ENCODE data around the gene ZDHHC16.
"Not testable (repeated sequence)": the region's sequence is repeated elsewhere in the genome, so short reads cannot be mapped to it uniquely, and the experiment has no call there.

ZDHHC16 gene

DNA sequence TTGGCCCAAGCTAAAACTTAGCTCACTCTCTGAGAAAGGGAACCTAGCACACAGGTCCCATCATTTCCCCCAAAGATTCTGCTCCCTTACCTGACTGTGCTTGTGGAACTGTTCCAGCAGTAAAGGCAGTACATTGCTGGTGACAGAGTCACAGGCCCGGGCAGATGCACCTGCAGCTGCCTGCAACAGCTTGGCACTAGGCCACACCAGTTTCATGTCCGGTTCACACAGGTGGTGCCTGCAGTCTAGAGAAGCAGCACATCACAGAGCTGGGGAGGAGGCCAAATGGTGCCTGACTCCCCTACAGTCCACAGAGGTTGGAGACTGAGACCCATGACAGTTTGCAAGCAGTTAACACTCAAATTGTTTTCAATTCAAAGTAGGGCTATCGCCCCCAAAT is 22.2 kb downstream of the ZDHHC16 start:
- no peak for DNase-seq (ENCODE audit: low read depth, low spot score)
- TF ChIP-seq, protein P1, sequence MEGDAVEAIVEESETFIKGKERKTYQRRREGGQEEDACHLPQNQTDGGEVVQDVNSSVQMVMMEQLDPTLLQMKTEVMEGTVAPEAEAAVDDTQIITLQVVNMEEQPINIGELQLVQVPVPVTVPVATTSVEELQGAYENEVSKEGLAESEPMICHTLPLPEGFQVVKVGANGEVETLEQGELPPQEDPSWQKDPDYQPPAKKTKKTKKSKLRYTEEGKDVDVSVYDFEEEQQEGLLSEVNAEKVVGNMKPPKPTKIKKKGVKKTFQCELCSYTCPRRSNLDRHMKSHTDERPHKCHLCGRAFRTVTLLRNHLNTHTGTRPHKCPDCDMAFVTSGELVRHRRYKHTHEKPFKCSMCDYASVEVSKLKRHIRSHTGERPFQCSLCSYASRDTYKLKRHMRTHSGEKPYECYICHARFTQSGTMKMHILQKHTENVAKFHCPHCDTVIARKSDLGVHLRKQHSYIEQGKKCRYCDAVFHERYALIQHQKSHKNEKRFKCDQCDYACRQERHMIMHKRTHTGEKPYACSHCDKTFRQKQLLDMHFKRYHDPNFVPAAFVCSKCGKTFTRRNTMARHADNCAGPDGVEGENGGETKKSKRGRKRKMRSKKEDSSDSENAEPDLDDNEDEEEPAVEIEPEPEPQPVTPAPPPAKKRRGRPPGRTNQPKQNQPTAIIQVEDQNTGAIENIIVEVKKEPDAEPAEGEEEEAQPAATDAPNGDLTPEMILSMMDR (IDR thresholded peaks at IDR 0.05; ENCODE audit: low read depth, low read length) = no peak
- in situ Hi-C loops (cut with HindIII; ENCODE audit: low sequenced_read_pairs) = no loop called here
- H3K4me3 ChIP-seq (ENCODE audit: low read depth, low read length) = no peak overlapping the region

DNA sequence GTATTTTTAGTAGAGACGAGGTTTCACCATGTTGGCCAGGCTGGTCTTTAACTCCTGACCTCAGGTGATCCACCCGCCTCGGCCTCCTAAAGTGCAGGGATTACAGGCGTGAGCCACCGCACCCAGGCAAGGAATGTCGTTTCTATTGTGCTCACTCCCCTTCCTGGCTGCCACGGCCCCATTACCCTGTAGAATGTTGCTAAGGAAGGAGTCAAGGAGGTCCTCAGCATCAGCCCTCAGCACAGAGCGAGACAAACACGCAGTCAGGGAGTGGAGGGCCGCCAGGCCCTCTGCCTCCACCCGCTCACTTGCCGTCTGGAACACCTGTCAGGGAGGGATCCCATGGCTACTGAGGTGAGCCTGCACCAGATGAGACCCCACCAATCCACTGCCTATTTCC is 22.8 kb downstream of the ZDHHC16 start:
- DNase-seq (ENCODE audit: low read depth, low spot score); in situ Hi-C loops (cut with HindIII; ENCODE audit: low sequenced_read_pairs); H3K4me3 ChIP-seq (ENCODE audit: low read depth, low read length): not testable (repeated sequence)

DNA sequence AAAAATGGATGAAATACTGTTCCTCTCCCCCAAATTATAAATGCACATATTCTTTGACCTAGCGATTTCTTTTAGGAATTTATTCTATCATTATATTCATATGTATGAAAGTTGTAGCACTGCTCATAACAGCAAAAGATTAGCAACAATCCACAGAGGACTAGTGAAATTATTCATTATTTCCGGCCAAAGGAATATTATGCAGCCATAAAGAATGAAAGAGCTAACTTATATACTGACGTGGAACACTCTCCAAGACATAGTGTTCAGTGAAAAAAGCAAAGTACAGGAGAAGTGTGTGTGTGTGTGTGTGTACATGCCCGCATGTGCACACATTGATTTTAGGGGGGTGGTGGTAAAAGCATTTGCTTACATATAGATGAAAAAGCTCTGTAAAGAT is 28.9 kb downstream of the ZDHHC16 start:
- H3K4me3 ChIP-seq (ENCODE audit: low read depth, low read length) = no peak overlapping the region
- no peak for DNase-seq (ENCODE audit: low read depth, low spot score)
- in situ Hi-C loops (cut with HindIII; ENCODE audit: low sequenced_read_pairs) = no loop called here
- TF ChIP-seq, protein P1 (IDR thresholded peaks at IDR 0.05; ENCODE audit: low read depth, low read length) = no peak

DNA sequence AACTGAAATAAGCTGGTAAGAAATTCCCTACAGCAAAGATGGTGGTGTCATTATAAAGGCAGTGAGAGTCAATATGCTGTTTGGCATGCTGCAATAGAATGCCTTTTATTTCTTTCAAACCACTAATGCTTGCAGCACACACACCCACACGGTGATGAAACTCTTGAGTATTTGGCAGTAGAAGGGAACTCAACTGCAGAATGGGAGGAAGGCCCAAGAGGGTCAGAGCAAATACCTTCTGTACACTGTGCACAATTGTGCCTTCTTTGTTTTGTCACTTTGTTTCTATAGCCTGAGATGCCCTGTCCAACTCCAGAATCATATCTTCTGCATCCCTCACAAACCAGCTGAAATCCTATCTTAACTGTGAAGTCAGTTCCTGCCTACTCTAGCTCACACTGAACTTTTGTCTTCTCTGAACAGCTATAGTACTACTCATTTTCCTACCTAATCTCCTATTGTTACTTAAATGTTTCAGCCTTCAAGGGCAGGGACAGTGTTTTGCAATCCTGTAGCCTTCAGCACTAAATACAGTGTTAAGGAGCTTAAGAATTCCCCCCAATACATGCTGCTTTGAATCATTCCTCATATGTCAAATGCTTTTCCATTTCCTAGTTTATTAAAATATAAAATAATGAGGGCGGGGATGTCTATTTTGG is 30.1 kb downstream of the ZDHHC16 start:
- DNase-seq (ENCODE audit: low read depth, low spot score) = peak; percentile 67
- TF ChIP-seq, protein P1 (IDR thresholded peaks at IDR 0.05; ENCODE audit: low read depth, low read length) = no peak
- in situ Hi-C loops (cut with HindIII; ENCODE audit: low sequenced_read_pairs) = no loop called here

DNA sequence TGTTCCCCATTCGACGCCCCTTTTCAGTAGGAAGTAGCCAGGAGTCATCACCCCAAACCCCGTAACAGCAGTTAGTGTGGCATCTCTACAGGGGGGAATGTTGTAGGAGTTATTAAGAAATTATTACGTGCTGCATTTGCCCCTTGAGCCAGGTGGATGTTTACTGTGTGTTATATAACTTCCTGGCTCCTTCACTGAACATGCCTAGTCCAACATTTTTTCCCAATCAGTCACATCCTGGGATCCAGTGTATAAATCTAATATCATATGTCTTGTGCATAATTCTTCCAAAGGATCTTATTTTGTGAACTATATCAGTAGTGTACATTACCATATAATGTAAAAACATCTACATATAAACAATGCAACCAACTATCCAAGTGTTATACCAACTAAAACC is 33.4 kb downstream of the ZDHHC16 start:
- in situ Hi-C loops (cut with HindIII; ENCODE audit: low sequenced_read_pairs); H3K4me3 ChIP-seq (ENCODE audit: low read depth, low read length); DNase-seq (ENCODE audit: low read depth, low spot score): not testable (repeated sequence)

More for the DNA sequence above, 30.1 kb downstream of the ZDHHC16 start:
- no peak overlapping the region for H3K4me3 ChIP-seq (ENCODE audit: low read depth, low read length)

DNA sequence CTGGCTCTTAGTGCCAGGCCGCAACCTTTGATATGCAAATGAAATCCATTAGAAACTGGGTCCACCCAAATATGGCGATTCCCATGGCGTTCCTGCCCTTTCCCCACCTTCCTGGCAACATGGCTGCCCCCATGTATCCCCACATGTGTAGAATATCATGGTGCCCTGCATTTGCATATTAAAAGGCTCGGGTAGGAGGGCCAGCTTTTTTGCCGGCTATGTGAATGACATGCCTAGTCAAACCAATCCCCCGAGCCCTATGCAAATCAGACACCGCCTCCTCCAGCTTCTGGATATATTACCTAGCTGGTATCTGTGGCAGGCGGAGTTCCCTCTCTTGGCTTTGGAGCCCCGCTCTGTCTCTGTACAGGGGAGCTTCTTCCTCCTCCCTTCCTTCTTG is 34.0 kb downstream of the ZDHHC16 start:
- in situ Hi-C loops (cut with HindIII; ENCODE audit: low sequenced_read_pairs) = no loop called here
- TF ChIP-seq, protein P1 (IDR thresholded peaks at IDR 0.05; ENCODE audit: low read depth, low read length) = no peak
- DNase-seq (ENCODE audit: low read depth, low spot score) = no peak
- H3K4me3 ChIP-seq (ENCODE audit: low read depth, low read length) = no peak overlapping the region

DNA sequence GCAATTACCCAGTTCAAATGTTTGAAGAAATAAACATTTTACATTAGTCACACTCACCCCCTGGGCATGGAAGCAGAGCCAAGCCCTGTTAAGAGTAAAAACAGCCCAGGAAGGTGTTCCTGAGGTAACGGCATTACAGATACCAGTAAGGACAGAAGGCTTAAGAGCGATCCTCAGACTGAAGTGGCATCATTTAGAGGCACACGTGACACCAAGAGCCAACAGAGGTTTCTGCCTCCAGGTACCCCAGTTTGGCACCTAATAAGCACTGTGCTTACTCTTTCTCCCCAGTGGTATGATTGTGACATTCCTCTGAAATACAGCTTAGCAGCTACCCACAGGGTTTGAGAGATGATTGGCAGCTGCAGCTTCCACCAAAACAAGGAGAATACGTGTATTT is 35.1 kb downstream of the ZDHHC16 start:
- TF ChIP-seq, protein P1 (IDR thresholded peaks at IDR 0.05; ENCODE audit: low read depth, low read length) = no peak

DNA sequence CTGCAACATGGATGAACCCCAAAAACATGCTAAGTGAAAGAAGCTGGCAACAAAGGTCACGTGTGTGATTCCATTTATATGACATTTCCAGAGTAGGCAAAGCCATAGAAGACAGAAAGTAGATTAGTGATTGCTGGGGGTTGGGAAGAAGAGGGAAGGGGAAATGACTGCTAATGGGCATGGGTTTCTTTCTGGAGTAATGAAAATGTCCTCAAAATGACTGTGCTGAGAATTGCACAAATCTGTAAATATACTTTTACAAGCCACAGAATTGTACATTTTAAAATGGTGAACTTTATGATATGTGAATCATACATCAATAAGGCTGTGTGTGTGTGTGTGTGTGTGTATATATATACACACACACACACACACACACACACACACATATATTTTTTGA is 36.4 kb downstream of the ZDHHC16 start:
- in situ Hi-C loops (cut with HindIII; ENCODE audit: low sequenced_read_pairs) = no loop called here
- H3K4me3 ChIP-seq (ENCODE audit: low read depth, low read length) = no peak overlapping the region

More for the DNA sequence above, 35.1 kb downstream of the ZDHHC16 start:
- no peak overlapping the region for H3K4me3 ChIP-seq (ENCODE audit: low read depth, low read length)
- no peak for DNase-seq (ENCODE audit: low read depth, low spot score)
- in situ Hi-C loops (cut with HindIII; ENCODE audit: low sequenced_read_pairs) = no loop called here

More for the DNA sequence above, 36.4 kb downstream of the ZDHHC16 start:
- no peak for DNase-seq (ENCODE audit: low read depth, low spot score)
- TF ChIP-seq, protein P1 (IDR thresholded peaks at IDR 0.05; ENCODE audit: low read depth, low read length) = no peak
